ENCODE measurements around the gene PBRM1. TPM values are rescaled to one million over a fixed set of nuclear protein-coding genes. Genes with fewer than 3 reads are reported as not detected.
A peak's percentile ranks its signal among the peaks of the same experiment; 100 is the strongest.

The PBRM1 gene
- total RNA-seq, 1 donor from 2014 or later = 131 TPM

DNA sequence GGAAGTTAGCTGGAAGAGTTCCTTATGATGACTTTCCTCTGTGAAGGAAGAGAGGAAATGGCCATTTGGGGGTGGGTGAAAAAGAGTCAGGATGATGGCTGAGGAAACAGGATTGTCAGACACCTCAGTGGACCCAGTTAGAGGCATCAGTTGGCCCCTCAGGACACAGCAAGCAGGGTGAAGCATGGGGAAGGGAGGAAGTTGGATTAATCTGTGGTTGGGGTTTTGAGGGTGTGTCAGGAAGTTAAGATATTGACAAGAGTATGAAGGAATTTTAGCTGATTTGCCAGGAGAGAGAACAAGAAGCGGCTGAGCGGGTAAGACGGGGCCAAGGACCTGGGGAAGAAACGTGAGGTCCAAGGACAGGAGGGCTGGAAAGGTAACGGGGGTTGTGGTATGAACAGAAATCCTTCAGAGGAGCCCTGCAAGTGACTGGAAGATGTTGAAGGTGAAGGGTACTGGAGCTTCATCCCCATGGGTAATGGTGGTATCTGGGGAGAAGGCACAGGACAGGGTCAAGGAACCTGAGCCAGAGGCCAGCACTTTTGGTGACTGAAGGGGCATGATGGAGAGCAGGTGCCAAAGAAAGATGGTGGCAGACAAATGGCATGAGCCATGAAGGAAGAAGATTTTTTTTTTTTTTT lies 146.6 kb downstream of the PBRM1 start:
- peaks cover 7% of the 10 kb centered on the region for H3K36me3 Mint-ChIP-seq (ENCODE audit: insufficient read depth)
- H3K27me3 Mint-ChIP-seq = no peaks in the 10 kb centered on the region
- peaks cover 34% of the 10 kb centered on the region for H3K4me1 Mint-ChIP-seq (ENCODE audit: low read depth)
- peak overlapping the region; percentile 44 for H3K4me3 Mint-ChIP-seq (ENCODE audit: low read depth)
- no peaks in the 10 kb centered on the region for H3K9me3 Mint-ChIP-seq (ENCODE audit: low read depth)
- TF ChIP-seq, protein P1, sequence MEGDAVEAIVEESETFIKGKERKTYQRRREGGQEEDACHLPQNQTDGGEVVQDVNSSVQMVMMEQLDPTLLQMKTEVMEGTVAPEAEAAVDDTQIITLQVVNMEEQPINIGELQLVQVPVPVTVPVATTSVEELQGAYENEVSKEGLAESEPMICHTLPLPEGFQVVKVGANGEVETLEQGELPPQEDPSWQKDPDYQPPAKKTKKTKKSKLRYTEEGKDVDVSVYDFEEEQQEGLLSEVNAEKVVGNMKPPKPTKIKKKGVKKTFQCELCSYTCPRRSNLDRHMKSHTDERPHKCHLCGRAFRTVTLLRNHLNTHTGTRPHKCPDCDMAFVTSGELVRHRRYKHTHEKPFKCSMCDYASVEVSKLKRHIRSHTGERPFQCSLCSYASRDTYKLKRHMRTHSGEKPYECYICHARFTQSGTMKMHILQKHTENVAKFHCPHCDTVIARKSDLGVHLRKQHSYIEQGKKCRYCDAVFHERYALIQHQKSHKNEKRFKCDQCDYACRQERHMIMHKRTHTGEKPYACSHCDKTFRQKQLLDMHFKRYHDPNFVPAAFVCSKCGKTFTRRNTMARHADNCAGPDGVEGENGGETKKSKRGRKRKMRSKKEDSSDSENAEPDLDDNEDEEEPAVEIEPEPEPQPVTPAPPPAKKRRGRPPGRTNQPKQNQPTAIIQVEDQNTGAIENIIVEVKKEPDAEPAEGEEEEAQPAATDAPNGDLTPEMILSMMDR (IDR thresholded peaks at IDR 0.05; ENCODE audit: unreplicated experiment) = no peak
- no peak for DNase-seq (ENCODE audit: low spot score, unreplicated experiment)
- H3K27ac Mint-ChIP-seq = peak overlapping the region; percentile 57

DNA sequence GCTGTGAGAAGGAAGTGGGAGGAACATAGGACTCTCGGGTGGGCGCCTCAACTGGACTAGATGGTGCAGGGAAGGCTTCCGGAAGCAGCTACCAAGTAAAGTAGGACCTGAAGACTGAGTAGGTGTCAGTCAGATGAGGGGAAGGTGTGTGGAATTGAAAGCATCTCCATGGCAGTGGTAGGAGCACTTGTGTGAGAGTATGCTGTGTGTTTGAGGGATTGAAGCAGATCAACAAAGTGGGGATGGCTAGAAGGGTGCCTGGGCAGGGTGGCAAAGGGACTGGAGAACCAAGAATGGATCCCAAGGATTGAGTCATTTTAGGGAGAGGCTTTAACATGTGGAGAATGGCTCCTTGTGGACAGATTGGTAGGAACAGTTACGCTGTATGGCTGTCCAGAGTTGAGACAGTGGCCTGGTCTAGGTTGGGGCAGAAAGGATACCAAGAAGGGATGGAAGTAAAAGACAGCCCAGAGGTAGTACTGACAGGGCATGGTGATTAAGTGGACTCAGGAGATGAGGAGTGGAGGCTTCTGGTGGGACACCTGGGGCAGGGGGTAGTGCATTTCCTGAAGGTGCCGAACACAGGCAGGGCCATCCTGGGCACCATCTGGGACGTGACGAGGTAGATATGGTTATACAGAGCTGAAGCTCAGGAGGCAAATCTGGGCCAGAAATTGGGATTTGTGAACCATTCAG lies 147.8 kb downstream of the PBRM1 start:
- no peak for DNase-seq (ENCODE audit: low spot score, unreplicated experiment)
- TF ChIP-seq, protein P1 (IDR thresholded peaks at IDR 0.05; ENCODE audit: unreplicated experiment) = no peak
- Mint-ChIP-seq H3K4me1 (ENCODE audit: low read depth) (peaks cover 34% of the 10 kb centered on the region), H3K27me3 (no peaks in the 10 kb centered on the region), H3K27ac (peak overlapping the region; percentile 99), H3K9me3 (ENCODE audit: low read depth) (no peaks in the 10 kb centered on the region), H3K4me3 (ENCODE audit: low read depth) (peak overlapping the region; percentile 94), H3K36me3 (ENCODE audit: insufficient read depth) (peaks cover 7% of the 10 kb centered on the region)

DNA sequence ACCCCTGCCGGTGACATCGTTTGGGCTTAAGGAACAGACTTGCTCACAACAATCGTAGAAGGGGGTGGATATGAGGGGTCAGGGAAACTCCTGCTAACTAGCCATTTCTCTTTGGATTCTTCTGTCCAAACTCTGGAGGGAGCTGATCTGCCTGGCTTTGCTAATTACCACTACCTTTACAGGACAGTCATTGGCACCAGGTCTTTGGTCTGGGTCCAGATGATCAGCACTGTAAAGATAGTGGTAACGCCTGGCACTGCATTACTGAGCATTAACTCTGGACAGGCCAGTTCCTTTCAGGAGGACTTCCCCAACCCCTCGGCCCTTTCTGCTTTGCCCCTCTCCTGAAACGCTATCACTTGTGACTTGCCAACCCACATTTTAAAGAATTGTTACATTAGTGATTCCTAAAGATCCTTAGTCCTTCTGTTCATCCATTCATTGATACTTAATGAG lies 148.5 kb downstream of the PBRM1 start:
- TF ChIP-seq, protein P1 (IDR thresholded peaks at IDR 0.05; ENCODE audit: unreplicated experiment) = no peak
- H3K36me3 Mint-ChIP-seq (ENCODE audit: insufficient read depth) = peaks cover 7% of the 10 kb centered on the region
- H3K4me1 Mint-ChIP-seq (ENCODE audit: low read depth) = peaks cover 39% of the 10 kb centered on the region
- no peaks in the 10 kb centered on the region for H3K9me3 Mint-ChIP-seq (ENCODE audit: low read depth)
- DNase-seq (ENCODE audit: low spot score, unreplicated experiment) = no peak
- H3K27me3 Mint-ChIP-seq = no peaks in the 10 kb centered on the region
- peak overlapping the region; percentile 94 for H3K4me3 Mint-ChIP-seq (ENCODE audit: low read depth)
- peak overlapping the region; percentile 99 for H3K27ac Mint-ChIP-seq

DNA sequence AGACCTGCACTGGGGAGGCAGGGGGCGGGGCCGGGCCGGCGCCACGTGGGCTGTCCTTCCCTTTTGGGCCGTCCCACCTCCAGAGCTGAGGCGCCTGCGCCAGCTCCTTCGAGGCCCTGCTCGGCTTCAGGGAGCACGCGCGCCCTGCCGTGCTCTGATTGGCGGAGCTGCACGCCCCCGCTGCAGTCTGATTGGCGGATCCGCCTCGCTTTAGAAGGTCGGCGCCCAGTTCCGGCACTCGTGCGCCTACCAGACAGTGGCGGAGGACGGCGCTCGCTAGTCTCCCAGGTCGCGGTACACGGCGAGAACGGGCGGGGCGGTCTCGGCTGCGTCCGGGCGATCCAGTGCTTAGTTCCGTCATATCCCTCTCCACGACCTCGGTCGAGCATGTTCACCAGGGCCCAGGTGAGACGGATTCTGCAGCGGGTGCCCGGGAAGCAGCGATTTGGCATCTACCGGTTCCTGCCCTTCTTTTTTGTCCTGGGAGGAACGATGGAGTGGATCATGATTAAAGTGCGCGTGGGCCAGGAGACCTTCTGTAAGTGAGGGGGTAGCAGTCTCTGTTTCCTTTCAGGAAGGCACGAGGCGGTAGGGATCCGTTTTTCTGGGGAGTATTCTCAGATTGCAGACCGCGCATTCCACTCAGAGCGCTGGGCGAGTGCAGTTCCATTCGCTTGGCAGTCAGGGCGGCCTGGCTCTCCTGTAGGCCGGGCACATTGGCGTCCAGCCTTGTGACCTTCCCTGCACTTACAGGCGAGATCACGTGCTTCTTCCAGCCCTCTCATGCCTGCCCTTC lies 149.1 kb downstream of the PBRM1 start, which contains the start of gene UQCC5:
TSS of gene UQCC5 (plus strand) at position 237 of the 796 bp plus-strand sequence. CDS start at position 388, 151 bp downstream.
- TF ChIP-seq, protein P1 (IDR thresholded peaks at IDR 0.05; ENCODE audit: unreplicated experiment) = no peak
- peaks cover 41% of the 10 kb centered on the region for H3K4me1 Mint-ChIP-seq (ENCODE audit: low read depth)
- H3K36me3 Mint-ChIP-seq (ENCODE audit: insufficient read depth) = peaks cover 7% of the 10 kb centered on the region
- peak; percentile 92 for DNase-seq (ENCODE audit: low spot score, unreplicated experiment)
- H3K27ac Mint-ChIP-seq = peak within 1 kb of the TSS; percentile 99
- peak within 1 kb of the TSS; percentile 94 for H3K4me3 Mint-ChIP-seq (ENCODE audit: low read depth)
- no peaks in the 10 kb centered on the region for H3K27me3 Mint-ChIP-seq
- no peaks in the 10 kb centered on the region for H3K9me3 Mint-ChIP-seq (ENCODE audit: low read depth)

DNA sequence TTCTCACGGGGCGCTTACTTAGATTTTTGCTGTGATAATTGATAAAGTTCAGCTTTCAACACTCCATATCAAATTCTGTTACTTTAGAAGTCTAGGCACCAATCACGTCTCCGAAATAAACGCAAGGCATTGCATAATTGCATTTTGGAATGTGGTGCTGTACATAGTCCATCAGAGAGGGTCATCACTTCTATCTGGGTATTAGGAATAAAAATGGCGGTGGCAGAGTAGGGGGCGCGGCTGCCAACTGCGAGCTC lies 149.7 kb downstream of the PBRM1 start:
- H3K4me1 Mint-ChIP-seq (ENCODE audit: low read depth) = peaks cover 41% of the 10 kb centered on the region

More for the DNA sequence above, 149.7 kb downstream of the PBRM1 start:
- Mint-ChIP-seq H3K36me3 (ENCODE audit: insufficient read depth) (peaks cover 7% of the 10 kb centered on the region), H3K27me3 (no peaks in the 10 kb centered on the region), H3K4me3 (ENCODE audit: low read depth) (peak overlapping the region; percentile 94), H3K9me3 (ENCODE audit: low read depth) (no peaks in the 10 kb centered on the region), H3K27ac (peak overlapping the region; percentile 65)
- no peak for DNase-seq (ENCODE audit: low spot score, unreplicated experiment)
- TF ChIP-seq, protein P1 (IDR thresholded peaks at IDR 0.05; ENCODE audit: unreplicated experiment) = no peak

All from progenitor cell of endocrine pancreas (in vitro differentiated cells).